ENCODE results near the gene IGFLR1. TPM values are rescaled to one million over a fixed set of nuclear protein-coding genes. Genes with fewer than 3 reads are reported as not detected.

The IGFLR1 gene
- total RNA-seq, 1 donor from 2014 or later = 138 TPM

- intact Hi-C loops (cut with micrococcal nuclease) = no loop called here
- no peak overlapping the region for H3K4me3 Mint-ChIP-seq (ENCODE audit: low read depth)
Observed at GRCh38 chr19:35738021-35738886, 4.0 kb downstream of the IGFLR1 start.

GRCh38 chr19:35736913-35737886 lies 5.1 kb downstream of the IGFLR1 start:
- H3K27ac Mint-ChIP-seq = peak overlapping the region; percentile 62
- no peak overlapping the region for H3K4me3 Mint-ChIP-seq (ENCODE audit: low read depth)
- DNase-seq (ENCODE audit: low spot score) = no peak
- no peaks in the 10 kb centered on the region for H3K27me3 Mint-ChIP-seq (ENCODE audit: low read depth)
- H3K4me1 Mint-ChIP-seq (ENCODE audit: low read depth) = peaks cover 10% of the 10 kb centered on the region
- peaks cover 64% of the 10 kb centered on the region for H3K36me3 Mint-ChIP-seq (ENCODE audit: low read depth)
- intact Hi-C loops (cut with micrococcal nuclease) = no loop called here
- no peaks in the 10 kb centered on the region for H3K9me3 Mint-ChIP-seq

More at GRCh38 chr19:35738021-35738886, 4.0 kb downstream of the IGFLR1 start:
- no peaks in the 10 kb centered on the region for H3K27me3 Mint-ChIP-seq (ENCODE audit: low read depth)
- DNase-seq (ENCODE audit: low spot score) = no peak
- no peak overlapping the region for H3K27ac Mint-ChIP-seq
- H3K36me3 Mint-ChIP-seq (ENCODE audit: low read depth) = peaks cover 71% of the 10 kb centered on the region
- no peaks in the 10 kb centered on the region for H3K9me3 Mint-ChIP-seq
- H3K4me1 Mint-ChIP-seq (ENCODE audit: low read depth) = peaks cover 18% of the 10 kb centered on the region

GRCh38 chr19:35734889-35735288 lies 7.4 kb downstream of the IGFLR1 start:
- no peaks in the 10 kb centered on the region for H3K27me3 Mint-ChIP-seq (ENCODE audit: low read depth)
- no peak for DNase-seq (ENCODE audit: low spot score)
- no peaks in the 10 kb centered on the region for H3K9me3 Mint-ChIP-seq
- H3K27ac Mint-ChIP-seq = no peak overlapping the region
- no peak overlapping the region for H3K4me3 Mint-ChIP-seq (ENCODE audit: low read depth)
- peaks cover 5% of the 10 kb centered on the region for H3K4me1 Mint-ChIP-seq (ENCODE audit: low read depth)
- intact Hi-C loops (cut with micrococcal nuclease) = no loop called here
- peaks cover 77% of the 10 kb centered on the region for H3K36me3 Mint-ChIP-seq (ENCODE audit: low read depth)

GRCh38 chr19:35734273-35734672 lies 8.0 kb downstream of the IGFLR1 start:
- no peaks in the 10 kb centered on the region for H3K9me3 Mint-ChIP-seq
- peaks cover 81% of the 10 kb centered on the region for H3K36me3 Mint-ChIP-seq (ENCODE audit: low read depth)
- intact Hi-C loops (cut with micrococcal nuclease) = no loop called here
- DNase-seq (ENCODE audit: low spot score) = no peak
- H3K27ac Mint-ChIP-seq = no peak overlapping the region
- no peak overlapping the region for H3K4me3 Mint-ChIP-seq (ENCODE audit: low read depth)
- H3K27me3 Mint-ChIP-seq (ENCODE audit: low read depth) = no peaks in the 10 kb centered on the region
- peaks cover 5% of the 10 kb centered on the region for H3K4me1 Mint-ChIP-seq (ENCODE audit: low read depth)

GRCh38 chr19:35733180-35734125 lies 8.8 kb downstream of the IGFLR1 start:
- H3K4me3 Mint-ChIP-seq (ENCODE audit: low read depth) = no peak overlapping the region
- no peak for DNase-seq (ENCODE audit: low spot score)
- H3K9me3 Mint-ChIP-seq = no peaks in the 10 kb centered on the region
- H3K27me3 Mint-ChIP-seq (ENCODE audit: low read depth) = no peaks in the 10 kb centered on the region
- peaks cover 81% of the 10 kb centered on the region for H3K36me3 Mint-ChIP-seq (ENCODE audit: low read depth)
- intact Hi-C loops (cut with micrococcal nuclease) = no loop called here
- H3K4me1 Mint-ChIP-seq (ENCODE audit: low read depth) = peaks cover 5% of the 10 kb centered on the region
- H3K27ac Mint-ChIP-seq = no peak overlapping the region

- H3K27me3 Mint-ChIP-seq (ENCODE audit: low read depth) = no peaks in the 10 kb centered on the region
- H3K4me1 Mint-ChIP-seq (ENCODE audit: low read depth) = peaks cover 5% of the 10 kb centered on the region
- no peak for DNase-seq (ENCODE audit: low spot score)
- intact Hi-C loops (cut with micrococcal nuclease) = no loop called here
- no peaks in the 10 kb centered on the region for H3K9me3 Mint-ChIP-seq
- H3K27ac Mint-ChIP-seq = no peak overlapping the region
- no peak overlapping the region for H3K4me3 Mint-ChIP-seq (ENCODE audit: low read depth)
- H3K36me3 Mint-ChIP-seq (ENCODE audit: low read depth) = peaks cover 81% of the 10 kb centered on the region
Observed at GRCh38 chr19:35732540-35733179, 9.6 kb downstream of the IGFLR1 start.

GRCh38 chr19:35731779-35732405 lies 10.4 kb downstream of the IGFLR1 start:
- intact Hi-C loops (cut with micrococcal nuclease) = no loop called here
- no peak overlapping the region for H3K4me3 Mint-ChIP-seq (ENCODE audit: low read depth)
- no peaks in the 10 kb centered on the region for H3K27me3 Mint-ChIP-seq (ENCODE audit: low read depth)
- H3K9me3 Mint-ChIP-seq = no peaks in the 10 kb centered on the region
- peaks cover 78% of the 10 kb centered on the region for H3K36me3 Mint-ChIP-seq (ENCODE audit: low read depth)
- H3K27ac Mint-ChIP-seq = no peak overlapping the region
- no peak for DNase-seq (ENCODE audit: low spot score)
- H3K4me1 Mint-ChIP-seq (ENCODE audit: low read depth) = peaks cover 3% of the 10 kb centered on the region

GRCh38 chr19:35731353-35731752 lies 10.9 kb downstream of the IGFLR1 start:
- Mint-ChIP-seq H3K4me1 (ENCODE audit: low read depth) (peaks cover under 1% of the 10 kb centered on the region), H3K27ac (no peak overlapping the region), H3K36me3 (ENCODE audit: low read depth) (peaks cover 78% of the 10 kb centered on the region), H3K27me3 (ENCODE audit: low read depth) (no peaks in the 10 kb centered on the region), H3K4me3 (ENCODE audit: low read depth) (no peak overlapping the region), H3K9me3 (no peaks in the 10 kb centered on the region)
- intact Hi-C loops (cut with micrococcal nuclease) = no loop called here
- no peak for DNase-seq (ENCODE audit: low spot score)

- no peak for DNase-seq (ENCODE audit: low spot score)
- intact Hi-C loops (cut with micrococcal nuclease) = no loop called here
- H3K9me3 Mint-ChIP-seq = no peaks in the 10 kb centered on the region
- H3K27ac Mint-ChIP-seq = no peak overlapping the region
- H3K4me1 Mint-ChIP-seq (ENCODE audit: low read depth) = no peaks in the 10 kb centered on the region
- H3K36me3 Mint-ChIP-seq (ENCODE audit: low read depth) = peaks cover 80% of the 10 kb centered on the region
- no peak overlapping the region for H3K4me3 Mint-ChIP-seq (ENCODE audit: low read depth)
- no peaks in the 10 kb centered on the region for H3K27me3 Mint-ChIP-seq (ENCODE audit: low read depth)
Observed at GRCh38 chr19:35730326-35730725, 11.9 kb downstream of the IGFLR1 start.

- no peak for DNase-seq (ENCODE audit: low spot score)
- no peaks in the 10 kb centered on the region for H3K4me1 Mint-ChIP-seq (ENCODE audit: low read depth)
- no peak overlapping the region for H3K4me3 Mint-ChIP-seq (ENCODE audit: low read depth)
- intact Hi-C loops (cut with micrococcal nuclease) = no loop called here
- no peaks in the 10 kb centered on the region for H3K27me3 Mint-ChIP-seq (ENCODE audit: low read depth)
- H3K36me3 Mint-ChIP-seq (ENCODE audit: low read depth) = peaks cover 81% of the 10 kb centered on the region
- H3K27ac Mint-ChIP-seq = no peak overlapping the region
- no peaks in the 10 kb centered on the region for H3K9me3 Mint-ChIP-seq
Observed at GRCh38 chr19:35729763-35730162, 12.5 kb downstream of the IGFLR1 start.

- intact Hi-C loops (cut with micrococcal nuclease) = no loop called here
- H3K4me1 Mint-ChIP-seq (ENCODE audit: low read depth) = no peaks in the 10 kb centered on the region
- no peak overlapping the region for H3K4me3 Mint-ChIP-seq (ENCODE audit: low read depth)
- H3K9me3 Mint-ChIP-seq = no peaks in the 10 kb centered on the region
- H3K27ac Mint-ChIP-seq = no peak overlapping the region
- H3K27me3 Mint-ChIP-seq (ENCODE audit: low read depth) = no peaks in the 10 kb centered on the region
- no peak for DNase-seq (ENCODE audit: low spot score)
- peaks cover 79% of the 10 kb centered on the region for H3K36me3 Mint-ChIP-seq (ENCODE audit: low read depth)
Observed at GRCh38 chr19:35729021-35729420, 13.2 kb downstream of the IGFLR1 start.
